DND-41 (cell line): ENCODE results near the gene RIOK3.

Experiments
- EZH2 ChIP-seq: IDR thresholded peaks from 3 replicates; pipeline ENCODE4 v1.6.1; 2012; ENCODE audit warnings: borderline replicate concordance, low read depth, mild to moderate bottlenecking, moderate library complexity, low read length, inconsistent platforms; ENCODE audit not compliant: severe bottlenecking
- TF ChIP-seq, protein P1 (sequence below): IDR thresholded peaks from 2 replicates; pipeline ENCODE4 v1.5.1; 2012; ENCODE audit warnings: borderline replicate concordance, low read length, moderate library complexity, mild to moderate bottlenecking; ENCODE audit not compliant: poor library complexity, severe bottlenecking; ENCODE audit errors: extremely low read depth

DNA sequence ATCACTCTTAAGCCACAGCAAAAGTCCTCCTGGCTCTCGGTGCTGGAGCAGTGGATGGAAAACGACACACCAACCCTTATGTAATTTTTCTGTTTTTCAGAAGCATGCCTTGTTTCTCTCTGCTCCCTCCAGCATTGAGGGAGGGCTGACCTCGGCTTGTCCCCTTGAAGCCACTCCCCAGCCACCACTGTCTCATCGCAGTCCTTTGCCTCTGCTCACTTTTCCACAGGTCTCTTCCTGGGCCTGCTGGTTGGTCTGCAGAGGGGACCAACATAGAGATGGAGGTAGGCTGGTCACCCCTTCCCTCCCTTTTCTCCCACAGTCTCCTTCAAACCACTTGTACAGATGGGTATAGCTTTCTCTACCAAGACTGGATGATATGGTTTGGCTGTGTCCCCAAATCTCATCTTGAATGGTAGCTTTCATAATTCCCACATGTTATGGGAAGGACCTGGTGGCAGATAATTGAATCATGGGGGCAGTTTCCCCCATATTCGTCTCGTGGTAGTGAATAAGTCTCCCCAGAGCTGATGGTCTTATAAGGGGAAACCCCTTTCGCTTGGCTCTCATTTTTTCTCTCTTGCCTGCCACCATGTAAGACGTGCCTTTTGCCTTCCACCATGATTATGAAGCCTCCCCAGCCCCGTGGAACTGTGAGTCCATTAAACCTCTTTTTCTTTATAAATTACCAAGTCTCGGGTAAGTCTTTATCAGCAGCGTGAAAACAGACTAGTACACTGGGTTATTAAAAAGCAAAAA lies 14.3 kb upstream of the RIOK3 start:
- TF ChIP-seq, protein P1, sequence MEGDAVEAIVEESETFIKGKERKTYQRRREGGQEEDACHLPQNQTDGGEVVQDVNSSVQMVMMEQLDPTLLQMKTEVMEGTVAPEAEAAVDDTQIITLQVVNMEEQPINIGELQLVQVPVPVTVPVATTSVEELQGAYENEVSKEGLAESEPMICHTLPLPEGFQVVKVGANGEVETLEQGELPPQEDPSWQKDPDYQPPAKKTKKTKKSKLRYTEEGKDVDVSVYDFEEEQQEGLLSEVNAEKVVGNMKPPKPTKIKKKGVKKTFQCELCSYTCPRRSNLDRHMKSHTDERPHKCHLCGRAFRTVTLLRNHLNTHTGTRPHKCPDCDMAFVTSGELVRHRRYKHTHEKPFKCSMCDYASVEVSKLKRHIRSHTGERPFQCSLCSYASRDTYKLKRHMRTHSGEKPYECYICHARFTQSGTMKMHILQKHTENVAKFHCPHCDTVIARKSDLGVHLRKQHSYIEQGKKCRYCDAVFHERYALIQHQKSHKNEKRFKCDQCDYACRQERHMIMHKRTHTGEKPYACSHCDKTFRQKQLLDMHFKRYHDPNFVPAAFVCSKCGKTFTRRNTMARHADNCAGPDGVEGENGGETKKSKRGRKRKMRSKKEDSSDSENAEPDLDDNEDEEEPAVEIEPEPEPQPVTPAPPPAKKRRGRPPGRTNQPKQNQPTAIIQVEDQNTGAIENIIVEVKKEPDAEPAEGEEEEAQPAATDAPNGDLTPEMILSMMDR = no peak
- no peak for TF ChIP-seq EZH2
